Thyroid gland (tissue), 4 donors: ENCODE results near the gene CDH6.

Source experiments
- POLR2A ChIP-seq, 2 donors: fragments of 450-650 bp; IDR thresholded peaks; one replicate each; pipeline ENCODE4 v1.6.1; 2017; ENCODE audit warnings: antibody characterized with exemption in 2 of 2, mild to moderate bottlenecking in 2 of 2, moderate library complexity in 1 of 2
- TF ChIP-seq, protein P1 (sequence below), 6 experiments: fragments of 200-600 bp in 3 of 6; fragments of 450-650 bp in 3 of 6; sonication (generic) in 3 of 6; IDR thresholded peaks; one replicate each; pipeline ENCODE4 v1.5.1; 2016 to 2019; ENCODE audit warnings: antibody characterized with exemption in 6 of 6, mild to moderate bottlenecking in 2 of 6, inconsistent platforms in 1 of 6, moderate library complexity in 1 of 6

DNA sequence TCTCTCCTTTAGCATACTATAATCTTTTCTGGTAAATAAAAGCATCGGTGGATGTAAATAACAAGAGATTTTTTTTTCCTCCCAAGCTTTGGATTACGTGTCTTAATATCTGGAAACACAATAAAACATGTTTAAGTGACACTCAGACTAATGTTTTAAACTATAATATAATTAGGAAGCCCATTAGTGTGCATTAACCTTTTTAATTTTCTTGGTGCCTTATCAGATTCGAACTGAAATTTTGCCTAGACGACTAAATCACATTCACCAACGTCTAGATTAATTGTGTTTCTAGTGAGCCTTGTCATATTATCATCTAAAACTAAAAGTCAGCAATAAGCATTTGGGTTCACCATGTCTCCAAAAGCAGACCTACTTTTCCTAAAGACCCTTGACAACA, 110.2 kb downstream of the CDH6 start:
- no peak for TF ChIP-seq POLR2A (IDR thresholded peaks at IDR 0.05)
- TF ChIP-seq, protein P1, sequence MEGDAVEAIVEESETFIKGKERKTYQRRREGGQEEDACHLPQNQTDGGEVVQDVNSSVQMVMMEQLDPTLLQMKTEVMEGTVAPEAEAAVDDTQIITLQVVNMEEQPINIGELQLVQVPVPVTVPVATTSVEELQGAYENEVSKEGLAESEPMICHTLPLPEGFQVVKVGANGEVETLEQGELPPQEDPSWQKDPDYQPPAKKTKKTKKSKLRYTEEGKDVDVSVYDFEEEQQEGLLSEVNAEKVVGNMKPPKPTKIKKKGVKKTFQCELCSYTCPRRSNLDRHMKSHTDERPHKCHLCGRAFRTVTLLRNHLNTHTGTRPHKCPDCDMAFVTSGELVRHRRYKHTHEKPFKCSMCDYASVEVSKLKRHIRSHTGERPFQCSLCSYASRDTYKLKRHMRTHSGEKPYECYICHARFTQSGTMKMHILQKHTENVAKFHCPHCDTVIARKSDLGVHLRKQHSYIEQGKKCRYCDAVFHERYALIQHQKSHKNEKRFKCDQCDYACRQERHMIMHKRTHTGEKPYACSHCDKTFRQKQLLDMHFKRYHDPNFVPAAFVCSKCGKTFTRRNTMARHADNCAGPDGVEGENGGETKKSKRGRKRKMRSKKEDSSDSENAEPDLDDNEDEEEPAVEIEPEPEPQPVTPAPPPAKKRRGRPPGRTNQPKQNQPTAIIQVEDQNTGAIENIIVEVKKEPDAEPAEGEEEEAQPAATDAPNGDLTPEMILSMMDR (IDR thresholded peaks at IDR 0.05) = no peak
